Stomach smooth muscle (tissue), 2 donors: Measurements from ENCODE around the gene MRE11.
"Not testable (repeated sequence)": the region's sequence is repeated elsewhere in the genome, so short reads cannot be mapped to it uniquely, and the experiment has no call there.

ENCODE experiments used
- H3K27ac ChIP-seq: one replicate; pipeline ENCODE4 v1.7.0; 2013; ENCODE audit warnings: mild to moderate bottlenecking, low read length, inconsistent platforms
- H3K27me3 ChIP-seq, 2 donors: one replicate each; pipeline ENCODE4 v1.7.0; 2013; ENCODE audit warnings: low read length in 2 of 2; ENCODE audit not compliant: insufficient read depth in 2 of 2, control insufficient read depth in 1 of 2
- H3K36me3 ChIP-seq, 2 donors: one replicate each; pipeline ENCODE4 v1.7.0; 2013; ENCODE audit warnings: low read length in 2 of 2; ENCODE audit not compliant: control insufficient read depth in 2 of 2, insufficient read depth in 2 of 2
- H3K4me1 ChIP-seq: one replicate; pipeline ENCODE4 v1.7.0; 2013; ENCODE audit warnings: low read length; ENCODE audit not compliant: control insufficient read depth, insufficient read depth
- H3K4me3 ChIP-seq, 2 donors: one replicate each; pipeline ENCODE4 v1.7.0; 2013; ENCODE audit warnings: low read length in 2 of 2
- H3K9ac ChIP-seq, 2 donors: one replicate each; pipeline ENCODE4 v1.7.0; 2013; ENCODE audit warnings: low read length in 2 of 2, mild to moderate bottlenecking in 1 of 2
- H3K9me3 ChIP-seq, 2 donors: one replicate each; pipeline ENCODE4 v1.7.0; 2013; ENCODE audit warnings: low read length in 2 of 2; ENCODE audit not compliant: control insufficient read depth in 2 of 2
- donor health status: healthy.
- donor health status: Pancreatic carcinoma.

The MRE11 gene

GRCh38 chr11:94398101-94398500, 95.5 kb downstream of the MRE11 start:
- H3K36me3 ChIP-seq, result no peaks in the 10 kb centered on the region
- H3K4me3 ChIP-seq, result no peak overlapping the region
- H3K27ac ChIP-seq, result no peak overlapping the region
- H3K4me1 ChIP-seq, result peaks cover 3% of the 10 kb centered on the region
- H3K27me3 ChIP-seq, result peaks cover 28 to 29% of the 10 kb centered on the region in 2 donors
- H3K9me3 ChIP-seq, result no peaks in the 10 kb centered on the region
- no peak overlapping the region for H3K9ac ChIP-seq

DNA sequence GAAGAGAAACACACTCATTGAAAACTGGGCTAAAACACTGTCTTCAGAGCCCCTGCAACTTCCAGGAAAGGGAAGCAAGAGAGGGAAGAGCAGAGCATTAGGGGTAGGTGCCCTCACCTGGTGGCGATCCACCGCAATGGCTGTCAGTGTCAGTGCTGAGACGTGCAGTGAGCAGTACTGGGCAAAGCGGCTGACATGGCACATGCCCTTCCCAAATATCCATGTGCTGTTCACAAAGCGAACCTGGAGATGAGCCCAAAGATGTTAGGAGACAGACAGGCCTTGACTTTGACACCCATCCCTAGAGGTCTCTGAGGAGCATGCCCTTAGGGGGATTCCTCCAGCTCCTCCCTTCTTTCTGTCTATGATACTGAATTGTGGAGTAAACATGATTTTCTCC, 97.4 kb downstream of the MRE11 start:
- no peak overlapping the region for H3K9ac ChIP-seq
- no peak overlapping the region for H3K27ac ChIP-seq
- H3K36me3 ChIP-seq, result no peaks in the 10 kb centered on the region
- no peak overlapping the region for H3K4me3 ChIP-seq
- no peaks in the 10 kb centered on the region for H3K9me3 ChIP-seq
- H3K27me3 ChIP-seq, result peaks cover 21 to 22% of the 10 kb centered on the region in 2 donors
- peaks cover 3% of the 10 kb centered on the region for H3K4me1 ChIP-seq

DNA sequence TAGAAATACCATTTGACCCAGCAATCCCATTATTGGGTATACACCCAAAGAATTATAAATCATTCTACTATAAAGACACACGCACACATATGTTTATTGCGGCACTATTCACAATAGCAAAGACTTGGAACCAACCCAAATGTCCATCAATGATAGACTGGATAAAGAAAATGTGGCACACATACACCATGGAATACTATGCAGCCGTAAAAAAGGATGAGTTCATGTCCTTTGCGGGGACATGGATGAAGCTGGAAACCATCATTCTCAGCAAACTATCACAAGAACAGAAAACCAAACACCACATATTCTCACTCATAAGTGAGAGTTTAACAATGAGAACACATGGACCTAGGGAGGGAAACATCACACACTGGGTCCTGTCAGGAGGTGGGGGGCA, 101.7 kb downstream of the MRE11 start:
- not testable (repeated sequence) for H3K27ac ChIP-seq, H3K9ac ChIP-seq, H3K27me3 ChIP-seq, H3K36me3 ChIP-seq, H3K9me3 ChIP-seq, H3K4me3 ChIP-seq, H3K4me1 ChIP-seq

DNA sequence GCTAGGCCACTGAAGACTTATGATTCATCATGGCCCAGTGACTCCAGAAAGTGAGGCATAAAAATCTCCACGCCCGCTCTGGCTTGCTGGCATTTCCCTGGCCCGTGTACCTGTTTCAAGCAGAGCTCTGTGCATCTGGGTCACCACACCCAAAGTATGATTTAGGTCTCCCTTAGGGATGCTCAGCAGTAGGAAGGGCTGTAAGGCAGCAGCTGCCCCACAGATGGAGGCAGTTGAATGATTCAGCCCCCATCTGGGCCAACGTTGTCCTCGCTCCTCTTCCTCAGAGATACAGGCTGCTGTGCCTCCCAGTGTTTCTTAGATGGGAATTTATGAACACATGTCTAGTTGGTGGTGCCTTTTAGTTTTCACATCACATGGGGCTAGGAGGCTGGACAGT, 114.0 kb downstream of the MRE11 start:
- H3K9ac ChIP-seq, result no peak overlapping the region
- no peak overlapping the region for H3K4me3 ChIP-seq
- H3K4me1 ChIP-seq, result no peaks in the 10 kb centered on the region
- H3K36me3 ChIP-seq, result no peaks in the 10 kb centered on the region
- no peak overlapping the region for H3K27ac ChIP-seq
- no peaks in the 10 kb centered on the region for H3K9me3 ChIP-seq
- H3K27me3 ChIP-seq, result no peaks in the 10 kb centered on the region

DNA sequence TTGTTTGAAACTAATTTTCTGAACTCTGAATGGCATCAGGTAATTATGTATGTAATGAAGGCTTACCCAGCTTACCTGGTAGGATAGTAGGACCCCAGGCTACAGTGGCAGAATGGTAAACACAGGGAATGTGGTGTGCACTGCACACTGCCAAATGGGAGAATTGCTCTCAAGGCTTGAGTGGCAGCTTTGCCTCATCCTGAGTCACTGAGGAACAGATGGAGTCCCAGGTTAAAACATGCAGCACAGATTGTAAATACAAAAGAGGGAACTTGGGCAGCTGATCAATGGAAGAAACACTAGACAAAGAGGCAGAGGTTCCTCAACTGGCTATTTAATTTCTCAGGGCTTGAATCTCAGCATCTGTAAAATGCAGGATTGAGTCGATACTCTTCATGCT, 116.8 kb downstream of the MRE11 start:
- H3K27ac ChIP-seq, result no peak overlapping the region
- H3K4me1 ChIP-seq, result no peaks in the 10 kb centered on the region
- no peaks in the 10 kb centered on the region for H3K27me3 ChIP-seq
- no peak overlapping the region for H3K9ac ChIP-seq
- H3K36me3 ChIP-seq, result no peaks in the 10 kb centered on the region
- H3K4me3 ChIP-seq, result no peak overlapping the region
- no peaks in the 10 kb centered on the region for H3K9me3 ChIP-seq

- not testable (repeated sequence) for H3K4me1 ChIP-seq, H3K9ac ChIP-seq, H3K9me3 ChIP-seq, H3K27ac ChIP-seq, H3K36me3 ChIP-seq, H3K4me3 ChIP-seq, H3K27me3 ChIP-seq
Observed at GRCh38 chr11:94370576-94370975, 123.1 kb downstream of the MRE11 start.
